Osteoblast (primary cell): ENCODE measurements around the gene PDLIM7. TPM values are rescaled to one million over a fixed set of nuclear protein-coding genes. Genes with fewer than 3 reads are reported as not detected.

ENCODE experiments used
- DNase-seq: peaks from one replicate; pipeline ENCODE4 v3.0.0; 2011; ENCODE audit warnings: low spot score, mixed read lengths; ENCODE audit not compliant: insufficient read length; ENCODE audit errors: missing footprints
- H2AFZ ChIP-seq: 2 replicates; pipeline ENCODE4 v1.6.0; 2011; ENCODE audit warnings: mild to moderate bottlenecking, low read length
- H3K27ac ChIP-seq: 2 replicates; pipeline ENCODE4 v1.5.1; 2011; ENCODE audit warnings: mild to moderate bottlenecking, low read depth, low read length, moderate library complexity
- H3K27me3 ChIP-seq: 2 replicates; pipeline ENCODE4 v1.6.0; 2012; ENCODE audit warnings: mild to moderate bottlenecking, control low read depth, inconsistent platforms, low read length, moderate library complexity; ENCODE audit not compliant: insufficient read depth
- H3K36me3 ChIP-seq: 2 replicates; pipeline ENCODE4 v1.5.1; 2011; ENCODE audit warnings: mild to moderate bottlenecking, low read length, control low read depth, moderate library complexity; ENCODE audit not compliant: insufficient read depth
- H3K4me1 ChIP-seq: 2 replicates; pipeline ENCODE4 v1.5.1; 2011; ENCODE audit warnings: mild to moderate bottlenecking, low read length, control low read depth, moderate library complexity; ENCODE audit not compliant: insufficient read depth
- H3K4me2 ChIP-seq: 2 replicates; pipeline ENCODE4 v1.6.0; 2011; ENCODE audit warnings: mild to moderate bottlenecking, low read length; ENCODE audit not compliant: insufficient read depth
- H3K4me3 ChIP-seq: fragments of 200-600 bp; sonication (generic); 3 replicates; pipeline ENCODE4 v1.5.1; 2012; ENCODE audit warnings: mild to moderate bottlenecking, low read length, inconsistent platforms; ENCODE audit not compliant: insufficient read depth
- H3K79me2 ChIP-seq: 2 replicates; pipeline ENCODE4 v1.6.0; 2012; ENCODE audit warnings: mild to moderate bottlenecking, low read length, control low read depth, inconsistent platforms; ENCODE audit not compliant: insufficient read depth
- H3K9me3 ChIP-seq: 2 replicates; pipeline ENCODE4 v1.5.1; 2011; ENCODE audit warnings: low read depth, low read length, control low read depth
- H4K20me1 ChIP-seq: 2 replicates; pipeline ENCODE4 v1.6.0; 2012; ENCODE audit warnings: mild to moderate bottlenecking, low read length, control low read depth; ENCODE audit not compliant: insufficient read depth
- CTCF ChIP-seq: IDR thresholded peaks from 2 replicates; pipeline ENCODE4 v1.5.1; 2011; ENCODE audit warnings: mild to moderate bottlenecking, low read depth, low read length, moderate library complexity; ENCODE audit errors: extremely low read depth
- total RNA-seq: library from RNA; depleted of rRNA; stranded (reverse); fragments of >200 nt; gene quantifications from 2 replicates; pipeline ENCODE4 v1.2.3, GENCODE V29; 2012

PDLIM7 gene
- total RNA-seq, 1 donor = 159 TPM

DNA sequence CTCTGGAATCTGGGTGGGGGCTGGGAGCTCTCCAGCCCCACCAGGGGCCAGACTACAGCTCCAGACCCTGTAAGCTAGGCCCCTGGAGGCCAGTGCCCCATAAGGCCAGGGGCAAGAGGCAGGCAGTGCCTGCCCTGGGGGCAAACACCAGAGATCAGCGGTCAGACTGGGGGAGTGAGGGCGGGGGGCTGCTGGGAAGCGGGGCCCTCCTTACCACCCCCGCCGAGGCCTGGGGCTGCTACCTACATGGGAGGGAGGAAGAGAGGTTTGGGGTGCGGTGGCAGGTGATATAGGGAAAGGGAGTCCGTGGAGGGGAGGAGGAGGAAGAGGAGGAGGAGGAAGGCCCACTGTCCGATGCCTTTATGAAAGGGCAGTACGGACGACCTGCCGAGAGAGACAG is 38.0 kb downstream of the PDLIM7 start:
- peaks cover 57% of the 10 kb centered on the region for H3K36me3 ChIP-seq
- no peak overlapping the region for H3K27ac ChIP-seq
- H3K79me2 ChIP-seq = peaks cover 3% of the 10 kb centered on the region
- no peak overlapping the region for H3K4me3 ChIP-seq
- H4K20me1 ChIP-seq = peaks cover 50% of the 10 kb centered on the region
- TF ChIP-seq CTCF = no peak
- no peaks in the 10 kb centered on the region for H3K9me3 ChIP-seq
- peaks cover 12% of the 10 kb centered on the region for H3K4me1 ChIP-seq
- no peak overlapping the region for H2AFZ ChIP-seq
- H3K27me3 ChIP-seq = no peaks in the 10 kb centered on the region
- no peak for DNase-seq
- H3K4me2 ChIP-seq = no peak overlapping the region

DNA sequence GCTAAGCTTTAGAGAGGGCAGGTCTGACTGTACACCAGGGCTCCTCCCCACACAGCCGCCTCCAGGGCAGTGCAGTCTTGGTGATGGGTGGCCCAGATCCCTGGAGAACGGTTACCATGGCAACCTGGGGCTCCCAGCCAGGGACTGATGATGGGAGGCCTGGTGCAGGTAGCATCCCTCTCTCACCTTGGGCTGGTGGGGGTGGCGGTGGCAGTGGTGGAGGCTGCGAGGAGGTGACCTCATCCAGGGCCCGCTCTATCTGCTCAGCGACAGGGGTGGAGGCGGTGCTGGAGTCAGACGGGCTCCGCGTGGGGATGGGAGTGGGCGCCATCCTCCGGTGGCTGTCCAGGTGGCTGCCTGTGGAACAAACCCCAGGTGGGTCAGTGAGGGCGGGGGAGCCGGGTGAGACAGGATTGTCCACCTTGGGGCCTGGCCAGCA is 38.5 kb downstream of the PDLIM7 start:
- no peaks in the 10 kb centered on the region for H3K27me3 ChIP-seq

DNA sequence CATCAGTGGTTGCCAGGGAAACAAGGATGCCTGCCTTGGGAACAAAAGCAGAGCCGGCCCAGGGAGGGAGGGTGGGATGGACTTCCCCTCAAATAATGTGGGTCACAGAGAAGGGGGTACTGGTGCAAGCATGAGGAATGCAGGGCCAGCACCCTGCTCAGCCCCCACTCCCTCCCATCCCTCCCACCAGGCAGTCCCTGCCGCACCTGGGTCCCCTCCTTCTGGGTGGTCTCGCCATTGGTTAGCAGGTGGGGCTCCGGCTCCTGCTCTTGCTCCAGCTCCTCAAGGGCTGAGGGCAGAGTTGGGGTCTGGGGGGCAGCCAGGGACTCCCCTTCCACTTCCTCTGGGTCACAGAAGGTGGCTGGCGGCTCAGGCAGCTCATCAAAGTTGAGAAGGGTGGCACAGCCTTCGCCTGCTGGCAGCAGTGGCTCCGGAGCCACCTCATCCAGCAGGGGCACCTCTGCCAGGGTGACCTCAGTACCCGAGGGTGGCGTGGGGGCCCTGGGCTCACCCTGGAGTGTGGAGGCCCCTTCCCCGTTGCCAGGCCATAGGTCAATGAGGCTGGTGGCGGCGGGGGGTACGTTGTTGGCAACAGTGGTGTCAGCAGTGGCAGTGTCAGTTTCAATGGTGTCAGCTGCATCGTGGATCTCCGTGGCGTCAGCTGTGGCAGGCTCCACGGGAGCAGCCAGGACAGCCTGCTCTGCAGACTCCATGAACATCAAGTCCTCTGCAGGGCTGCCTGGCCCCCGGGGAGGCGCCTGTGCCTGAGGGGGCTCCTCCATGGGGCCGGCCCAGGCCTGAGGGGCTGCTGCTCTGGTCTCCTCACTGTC is 39.3 kb downstream of the PDLIM7 start:
- no peak overlapping the region for H3K4me2 ChIP-seq
- H3K36me3 ChIP-seq = peaks cover 49% of the 10 kb centered on the region
- H3K4me1 ChIP-seq = peaks cover 19% of the 10 kb centered on the region
- DNase-seq = no peak
- H3K27ac ChIP-seq = peak overlapping the region; percentile 45
- H4K20me1 ChIP-seq = peaks cover 62% of the 10 kb centered on the region
- H2AFZ ChIP-seq = no peak overlapping the region
- no peaks in the 10 kb centered on the region for H3K9me3 ChIP-seq
- no peaks in the 10 kb centered on the region for H3K79me2 ChIP-seq
- H3K27me3 ChIP-seq = no peaks in the 10 kb centered on the region
- TF ChIP-seq CTCF = no peak
- H3K4me3 ChIP-seq = no peak overlapping the region

More for the DNA sequence above, 38.5 kb downstream of the PDLIM7 start:
- H3K27ac ChIP-seq = no peak overlapping the region
- H3K4me2 ChIP-seq = no peak overlapping the region
- H2AFZ ChIP-seq = no peak overlapping the region
- peaks cover 15% of the 10 kb centered on the region for H3K4me1 ChIP-seq
- no peak for TF ChIP-seq CTCF
- H3K4me3 ChIP-seq = no peak overlapping the region
- H3K9me3 ChIP-seq = no peaks in the 10 kb centered on the region
- peaks cover 57% of the 10 kb centered on the region for H3K36me3 ChIP-seq
- H4K20me1 ChIP-seq = peaks cover 53% of the 10 kb centered on the region
- DNase-seq = peak; percentile 87
- peaks cover 3% of the 10 kb centered on the region for H3K79me2 ChIP-seq
